Inflammatory macrophage treated with lipopolysaccharide for 4 hours (primary cell): ENCODE results near the gene EMX2.
"Not testable (repeated sequence)": the region's sequence is repeated elsewhere in the genome, so short reads cannot be mapped to it uniquely, and the experiment has no call there.

Source experiments
- DNase-seq: peaks from one replicate; pipeline ENCODE4 v3.0.0-alpha.2; 2020

Gene EMX2

GRCh38 chr10:117562896-117563737 is 20.6 kb downstream of the EMX2 start:
- DNase-seq: no peak

- DNase-seq: no peak
Measured at GRCh38 chr10:117563780-117564179, 21.2 kb downstream of the EMX2 start.

GRCh38 chr10:117565068-117565467 is 22.5 kb downstream of the EMX2 start:
- no peak for DNase-seq

- no peak for DNase-seq
Measured at GRCh38 chr10:117568334-117568733, 25.8 kb downstream of the EMX2 start.

- no peak for DNase-seq
Measured at GRCh38 chr10:117569610-117570390, 27.3 kb downstream of the EMX2 start.

GRCh38 chr10:117570880-117571279 is 28.3 kb downstream of the EMX2 start:
- no peak for DNase-seq

GRCh38 chr10:117574498-117575146 is 32.1 kb downstream of the EMX2 start:
- no peak for DNase-seq

- no peak for DNase-seq
Measured at GRCh38 chr10:117578490-117578889, 35.9 kb downstream of the EMX2 start.

- no peak for DNase-seq
Measured at GRCh38 chr10:117578999-117579590, 36.5 kb downstream of the EMX2 start.

- no peak for DNase-seq
Measured at GRCh38 chr10:117581961-117582360, 39.4 kb downstream of the EMX2 start.

GRCh38 chr10:117584831-117585230 is 42.3 kb downstream of the EMX2 start:
- DNase-seq: not testable (repeated sequence)

GRCh38 chr10:117587036-117587435 is 44.5 kb downstream of the EMX2 start:
- no peak for DNase-seq

- DNase-seq: no peak
Measured at GRCh38 chr10:117590101-117590875, 47.7 kb downstream of the EMX2 start.

- DNase-seq: no peak
Measured at GRCh38 chr10:117591043-117591442, 48.5 kb downstream of the EMX2 start.

GRCh38 chr10:117594722-117595121 is 52.2 kb downstream of the EMX2 start:
- no peak for DNase-seq

- no peak for DNase-seq
Measured at GRCh38 chr10:117596706-117597105, 54.2 kb downstream of the EMX2 start.

GRCh38 chr10:117597216-117597615 is 54.7 kb downstream of the EMX2 start:
- no peak for DNase-seq
